Calu3 (cell line): ENCODE data around the gene PNPLA1. TPM values are rescaled to one million over a fixed set of nuclear protein-coding genes. Genes with fewer than 3 reads are reported as not detected.

Experiments
- BruUV-seq: library from RNA; stranded (reverse); fragments of 400-500 nt; replicated peaks from 2 replicates; lab custom pipeline; 2021; lab: Mats Ljungman, UMichigan
- CTCF ChIA-PET: fragments of 300-600 bp; sonication (Branson Sonifier 250); formaldehyde crosslinking; loops from one replicate; lab custom pipeline; 2022; ENCODE audit warnings: antibody characterized with exemption; lab: Charles Lee
- DNase-seq: peaks from one replicate; pipeline ENCODE4 v3.0.0; 2022
- H3K27ac Mint-ChIP-seq: one replicate; pipeline ENCODE4 v1.8.0; 2022; ENCODE audit warnings: mixed read lengths; ENCODE audit not compliant: unreplicated experiment
- H3K27me3 Mint-ChIP-seq: one replicate; pipeline ENCODE4 v1.8.0; 2022; ENCODE audit warnings: mixed read lengths; ENCODE audit not compliant: unreplicated experiment
- H3K36me3 Mint-ChIP-seq: one replicate; pipeline ENCODE4 v1.8.0; 2022; ENCODE audit warnings: mild to moderate bottlenecking, moderate library complexity, mixed read lengths; ENCODE audit not compliant: insufficient read depth, unreplicated experiment
- H3K4me1 Mint-ChIP-seq: one replicate; pipeline ENCODE4 v1.8.0; 2022; ENCODE audit warnings: mild to moderate bottlenecking, low read depth, mixed read lengths; ENCODE audit not compliant: unreplicated experiment
- H3K4me3 Mint-ChIP-seq: one replicate; pipeline ENCODE4 v1.8.0; 2022; ENCODE audit warnings: mild to moderate bottlenecking, low read depth, moderate library complexity, mixed read lengths; ENCODE audit not compliant: unreplicated experiment
- H3K9me3 Mint-ChIP-seq: one replicate; pipeline ENCODE4 v1.8.0; 2022; ENCODE audit warnings: low read depth, mixed read lengths; ENCODE audit not compliant: unreplicated experiment
- intact Hi-C: fragments of 100-400 bp; cut with micrococcal nuclease; formaldehyde crosslinking; loops from one replicate; pipeline ENCODE4 v1.10.0; 2022; ENCODE audit not compliant: unreplicated experiment
- total RNA-seq: library from RNA; stranded (reverse); gene quantifications from 2 replicates; pipeline ENCODE4 v1.2.3, GENCODE V29; 2022
- TF ChIP-seq, protein P1 (sequence below): fragments of 200-600 bp; IDR thresholded peaks from one replicate; pipeline ENCODE4 v1.8.0; 2022; ENCODE audit warnings: antibody characterized with exemption; ENCODE audit not compliant: unreplicated experiment

Gene PNPLA1
- total RNA-seq, 1 experiment from 2014 or later = 0.19 TPM

DNA sequence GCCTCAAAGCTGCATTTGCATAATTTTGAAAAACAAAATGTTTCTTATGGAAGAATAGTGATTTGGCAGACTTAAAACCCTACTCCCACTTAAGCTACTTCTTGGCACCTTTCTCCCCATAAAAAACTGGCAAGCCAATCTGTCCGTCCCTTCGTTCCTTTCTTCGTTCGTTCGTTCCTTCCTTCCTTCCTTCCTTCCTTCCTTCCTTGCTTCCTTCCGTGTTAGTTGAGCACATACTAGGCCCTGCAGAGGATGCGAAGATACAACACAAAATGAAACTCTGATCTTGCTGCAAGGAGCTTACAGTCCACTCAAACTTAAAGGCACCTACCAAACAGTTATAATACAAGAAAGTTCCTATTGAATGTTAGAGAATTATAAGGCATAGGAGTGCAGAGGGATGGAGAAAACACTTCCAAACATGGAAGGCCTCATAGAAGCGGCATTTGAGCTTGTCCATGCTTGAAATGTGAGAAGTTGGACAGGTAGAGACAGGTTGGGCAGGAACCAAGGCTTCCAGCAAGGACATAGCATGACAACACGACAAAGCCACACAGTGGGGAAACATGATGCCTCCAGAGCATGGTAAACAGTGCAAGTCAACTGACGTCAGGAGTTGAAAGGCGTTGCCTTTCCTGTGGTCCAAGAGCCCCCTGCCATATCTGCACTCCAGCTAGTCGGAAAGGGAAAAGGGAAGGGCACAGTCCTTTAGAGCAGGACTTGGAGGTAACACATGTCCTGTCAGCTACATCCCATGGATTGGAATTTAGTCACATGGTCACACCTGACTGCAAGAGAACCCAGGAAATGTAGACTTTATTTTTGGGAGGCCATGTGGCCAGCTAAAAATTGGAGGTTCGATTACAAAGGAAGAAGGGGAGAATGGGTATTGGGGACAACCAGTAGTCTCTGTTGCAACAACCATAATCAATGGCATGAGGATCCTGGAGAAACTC is 7.0 kb downstream of the PNPLA1 start:
- Mint-ChIP-seq H3K27me3 (peaks cover 95% of the 10 kb centered on the region), H3K4me3 (no peak overlapping the region), H3K4me1 (no peaks in the 10 kb centered on the region), H3K9me3 (no peaks in the 10 kb centered on the region), H3K36me3 (no peaks in the 10 kb centered on the region), H3K27ac (no peak overlapping the region)
- intact Hi-C loops = no loop called here
- TF ChIP-seq, protein P1, sequence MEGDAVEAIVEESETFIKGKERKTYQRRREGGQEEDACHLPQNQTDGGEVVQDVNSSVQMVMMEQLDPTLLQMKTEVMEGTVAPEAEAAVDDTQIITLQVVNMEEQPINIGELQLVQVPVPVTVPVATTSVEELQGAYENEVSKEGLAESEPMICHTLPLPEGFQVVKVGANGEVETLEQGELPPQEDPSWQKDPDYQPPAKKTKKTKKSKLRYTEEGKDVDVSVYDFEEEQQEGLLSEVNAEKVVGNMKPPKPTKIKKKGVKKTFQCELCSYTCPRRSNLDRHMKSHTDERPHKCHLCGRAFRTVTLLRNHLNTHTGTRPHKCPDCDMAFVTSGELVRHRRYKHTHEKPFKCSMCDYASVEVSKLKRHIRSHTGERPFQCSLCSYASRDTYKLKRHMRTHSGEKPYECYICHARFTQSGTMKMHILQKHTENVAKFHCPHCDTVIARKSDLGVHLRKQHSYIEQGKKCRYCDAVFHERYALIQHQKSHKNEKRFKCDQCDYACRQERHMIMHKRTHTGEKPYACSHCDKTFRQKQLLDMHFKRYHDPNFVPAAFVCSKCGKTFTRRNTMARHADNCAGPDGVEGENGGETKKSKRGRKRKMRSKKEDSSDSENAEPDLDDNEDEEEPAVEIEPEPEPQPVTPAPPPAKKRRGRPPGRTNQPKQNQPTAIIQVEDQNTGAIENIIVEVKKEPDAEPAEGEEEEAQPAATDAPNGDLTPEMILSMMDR = no peak
- CTCF ChIA-PET = interaction anchor here (0.5 kb wide), 2 partner anchors 18 to 157 kb away, joined by 3 to 4 read pairs; no protein-coding TSS in a partner anchor
- no peak for DNase-seq
- BruUV-seq = no TSS peak

DNA sequence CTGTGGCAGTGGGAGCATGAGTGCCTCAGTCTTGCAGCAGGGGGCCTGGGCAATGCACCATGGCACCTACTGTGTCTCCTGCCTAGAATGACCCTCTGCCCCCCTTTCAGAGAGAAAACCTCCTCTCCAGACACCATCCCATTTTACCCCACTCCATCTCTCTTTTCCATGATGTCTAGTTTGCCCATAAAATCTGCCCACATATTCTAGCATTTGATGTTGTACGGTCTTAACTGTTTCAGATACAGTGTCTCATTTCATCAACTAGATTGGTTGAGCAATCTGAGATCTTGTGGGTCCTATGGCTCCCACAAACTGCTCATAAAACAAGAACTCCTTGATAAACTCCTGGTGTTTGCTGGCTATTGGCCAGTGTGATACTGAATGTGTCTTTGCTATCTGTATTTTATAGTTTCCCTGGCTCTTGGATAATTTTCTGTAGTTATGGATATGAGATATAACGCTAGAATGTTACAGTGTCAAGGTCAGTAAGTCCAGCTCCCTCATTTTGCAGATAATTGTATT is 8.1 kb downstream of the PNPLA1 start:
- Mint-ChIP-seq H3K4me3 (no peak overlapping the region), H3K9me3 (no peaks in the 10 kb centered on the region), H3K36me3 (no peaks in the 10 kb centered on the region), H3K4me1 (no peaks in the 10 kb centered on the region), H3K27me3 (peaks cover 91% of the 10 kb centered on the region), H3K27ac (no peak overlapping the region)
- no peak for DNase-seq
- TF ChIP-seq, protein P1 = no peak
- CTCF ChIA-PET = no interaction called here
- no TSS peak for BruUV-seq
- intact Hi-C loops = no loop called here

DNA sequence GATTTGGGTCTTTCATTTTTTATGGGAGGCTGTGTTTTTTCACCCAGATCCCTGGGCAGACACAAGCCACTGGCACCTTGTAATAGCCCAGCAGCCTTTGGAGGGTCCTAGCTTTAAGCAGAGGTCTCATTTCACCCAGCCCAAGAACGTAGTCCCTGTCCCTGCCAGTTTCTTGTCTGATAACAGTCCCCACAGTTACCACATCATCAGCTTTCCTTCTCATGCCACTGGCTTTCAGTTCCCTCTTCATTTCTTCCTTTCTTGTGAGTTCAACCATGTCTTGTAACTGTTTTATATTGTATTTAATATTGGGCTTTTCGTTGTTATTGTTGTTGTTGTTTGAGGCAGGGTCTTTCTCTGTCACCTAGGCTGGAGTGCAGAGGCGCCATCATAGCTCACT is 10.6 kb downstream of the PNPLA1 start:
- H3K4me1 Mint-ChIP-seq = no peaks in the 10 kb centered on the region
- TF ChIP-seq, protein P1 = no peak
- CTCF ChIA-PET = no interaction called here
- peaks cover 71% of the 10 kb centered on the region for H3K27me3 Mint-ChIP-seq
- H3K4me3 Mint-ChIP-seq = no peak overlapping the region
- no peak overlapping the region for H3K27ac Mint-ChIP-seq
- intact Hi-C loops = no loop called here
- no TSS peak for BruUV-seq
- H3K36me3 Mint-ChIP-seq = no peaks in the 10 kb centered on the region
- no peak for DNase-seq
- H3K9me3 Mint-ChIP-seq = no peaks in the 10 kb centered on the region

DNA sequence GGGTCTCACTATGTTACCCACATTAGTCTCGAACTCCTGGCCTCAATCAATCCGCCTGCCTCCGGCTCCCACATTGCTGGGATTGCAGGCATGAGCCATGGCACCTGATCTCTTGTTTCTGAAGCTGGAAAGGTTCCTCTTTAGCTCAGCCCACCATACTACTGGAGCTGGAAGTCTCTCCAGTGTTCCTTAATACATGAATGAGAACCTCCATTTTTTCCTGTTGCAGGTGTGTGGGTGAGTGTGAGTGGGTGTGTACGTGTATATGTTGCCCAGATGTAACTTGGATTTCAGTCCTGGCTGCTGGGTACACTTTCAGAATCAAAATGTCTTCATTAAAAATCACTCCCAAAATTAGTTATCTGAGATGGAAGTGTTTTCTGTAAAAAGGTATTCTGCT is 11.1 kb downstream of the PNPLA1 start:
- DNase-seq = no peak
- CTCF ChIA-PET = no interaction called here
- intact Hi-C loops = no loop called here
- TF ChIP-seq, protein P1 = no peak
- Mint-ChIP-seq H3K4me3 (no peak overlapping the region), H3K36me3 (no peaks in the 10 kb centered on the region), H3K9me3 (no peaks in the 10 kb centered on the region), H3K4me1 (no peaks in the 10 kb centered on the region), H3K27me3 (peaks cover 71% of the 10 kb centered on the region), H3K27ac (no peak overlapping the region)
- BruUV-seq = no TSS peak
